Gastroesophageal sphincter (tissue), 3 donors: ENCODE measurements around the gene PHACTR1.

Experiments
- POLR2A ChIP-seq, 2 donors: fragments of 450-650 bp; IDR thresholded peaks; one replicate each; pipeline ENCODE4 v1.6.1; 2017; ENCODE audit warnings: antibody characterized with exemption in 2 of 2, mild to moderate bottlenecking in 2 of 2, moderate library complexity in 1 of 2
- TF ChIP-seq, protein P1 (sequence below), 4 experiments: fragments of 200-600 bp in 2 of 4; fragments of 450-650 bp in 2 of 4; sonication (generic) in 1 of 4; IDR thresholded peaks; one replicate each; pipeline ENCODE4 v1.5.1; 2017 to 2019; ENCODE audit warnings: antibody characterized with exemption in 4 of 4, mild to moderate bottlenecking in 2 of 4, moderate library complexity in 2 of 4

DNA sequence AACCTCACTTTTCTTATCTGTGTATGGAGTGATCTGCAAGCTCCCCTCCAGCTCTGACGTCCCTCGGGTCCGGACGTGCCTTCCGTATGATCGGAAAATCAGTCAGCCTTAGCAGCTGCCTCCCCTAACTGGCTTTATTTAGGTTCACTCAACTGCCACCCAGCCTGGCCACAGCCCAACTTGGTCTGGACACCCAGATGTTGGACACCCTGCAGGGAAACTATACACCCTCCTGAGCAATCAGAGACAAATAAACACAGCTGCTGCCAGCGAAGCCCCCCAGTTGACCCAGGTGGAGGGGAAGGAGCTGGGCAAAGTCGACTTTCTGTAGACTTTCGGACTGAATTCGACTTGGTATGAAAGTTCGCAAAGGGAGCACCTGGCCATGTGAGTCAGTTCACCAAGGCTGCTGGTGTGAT lies 582.8 kb downstream of the PHACTR1 start:
- TF ChIP-seq, protein P1, sequence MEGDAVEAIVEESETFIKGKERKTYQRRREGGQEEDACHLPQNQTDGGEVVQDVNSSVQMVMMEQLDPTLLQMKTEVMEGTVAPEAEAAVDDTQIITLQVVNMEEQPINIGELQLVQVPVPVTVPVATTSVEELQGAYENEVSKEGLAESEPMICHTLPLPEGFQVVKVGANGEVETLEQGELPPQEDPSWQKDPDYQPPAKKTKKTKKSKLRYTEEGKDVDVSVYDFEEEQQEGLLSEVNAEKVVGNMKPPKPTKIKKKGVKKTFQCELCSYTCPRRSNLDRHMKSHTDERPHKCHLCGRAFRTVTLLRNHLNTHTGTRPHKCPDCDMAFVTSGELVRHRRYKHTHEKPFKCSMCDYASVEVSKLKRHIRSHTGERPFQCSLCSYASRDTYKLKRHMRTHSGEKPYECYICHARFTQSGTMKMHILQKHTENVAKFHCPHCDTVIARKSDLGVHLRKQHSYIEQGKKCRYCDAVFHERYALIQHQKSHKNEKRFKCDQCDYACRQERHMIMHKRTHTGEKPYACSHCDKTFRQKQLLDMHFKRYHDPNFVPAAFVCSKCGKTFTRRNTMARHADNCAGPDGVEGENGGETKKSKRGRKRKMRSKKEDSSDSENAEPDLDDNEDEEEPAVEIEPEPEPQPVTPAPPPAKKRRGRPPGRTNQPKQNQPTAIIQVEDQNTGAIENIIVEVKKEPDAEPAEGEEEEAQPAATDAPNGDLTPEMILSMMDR (IDR thresholded peaks at IDR 0.05): no peak
- no peak for TF ChIP-seq POLR2A (IDR thresholded peaks at IDR 0.05)
